Smooth muscle cell (in vitro differentiated cells): Measurements from ENCODE around the gene IYD. TPM values are rescaled to one million over a fixed set of nuclear protein-coding genes. Genes with fewer than 3 reads are reported as not detected.

Source experiments
- DNase-seq: peaks from one replicate; lab custom pipeline; 2025; ENCODE audit not compliant: unreplicated experiment; lab: John Stamatoyannopoulos, UW
- H2AFZ ChIP-seq: fragments of 200-600 bp; sonication (generic); 2 replicates; pipeline ENCODE4 v1.6.0; 2016; ENCODE audit warnings: antibody characterized with exemption, low read depth, mild to moderate bottlenecking
- H3F3A ChIP-seq: fragments of 200-600 bp; sonication (generic); 2 replicates; pipeline ENCODE4 v1.6.0; 2017; ENCODE audit warnings: antibody characterized with exemption, low read depth
- H3K27ac ChIP-seq: fragments of 200-600 bp; sonication (generic); 2 replicates; pipeline ENCODE4 v1.5.1; 2016; ENCODE audit warnings: low read depth, mild to moderate bottlenecking
- H3K27me3 ChIP-seq: fragments of 200-600 bp; sonication (generic); 2 replicates; pipeline ENCODE4 v1.6.1; 2016; ENCODE audit warnings: low read depth, mild to moderate bottlenecking
- H3K36me3 ChIP-seq: fragments of 200-600 bp; sonication (generic); 2 replicates; pipeline ENCODE4 v1.5.1; 2016; ENCODE audit warnings: low read depth
- H3K4me1 ChIP-seq: fragments of 200-600 bp; sonication (generic); 2 replicates; pipeline ENCODE4 v1.5.1; 2016; ENCODE audit warnings: low read depth
- H3K4me2 ChIP-seq: fragments of 200-600 bp; sonication (generic); 2 replicates; pipeline ENCODE4 v1.6.0; 2016; ENCODE audit warnings: mild to moderate bottlenecking
- H3K4me3 ChIP-seq: fragments of 200-600 bp; sonication (generic); 2 replicates; pipeline ENCODE4 v1.5.1; 2016; ENCODE audit warnings: mild to moderate bottlenecking
- H3K79me2 ChIP-seq: fragments of 200-600 bp; sonication (generic); 2 replicates; pipeline ENCODE4 v1.6.0; 2016; ENCODE audit warnings: low read depth, mild to moderate bottlenecking
- H3K9ac ChIP-seq: fragments of 200-600 bp; sonication (generic); 2 replicates; pipeline ENCODE4 v1.6.0; 2016; ENCODE audit warnings: low read depth
- H3K9me3 ChIP-seq: fragments of 200-600 bp; sonication (generic); replicated peaks from 2 replicates; pipeline ENCODE4 v1.5.1; 2016; ENCODE audit warnings: low read depth
- H4K20me1 ChIP-seq: fragments of 200-600 bp; sonication (generic); 2 replicates; pipeline ENCODE4 v1.6.0; 2016; ENCODE audit warnings: low read depth
- WGBS: methylation state at CpG from one replicate; pipeline ENCODE4 v1.1.7; 2016; ENCODE audit warnings: low lambda C conversion rate; 5-methylcytosine and 5-hydroxymethylcytosine counted together
- polyA plus RNA-seq: library from polyadenylated mRNA; unstranded; fragments of >200 nt; fragmentation: Nextera tagmentation; extraction: Ambion mirVana; gene quantifications from 2 replicates; pipeline ENCODE4 v1.2.1, GENCODE V29; 2016
- total RNA-seq: library from RNA; depleted of rRNA; stranded (reverse); fragments of >200 nt; gene quantifications from 2 replicates; pipeline ENCODE4 v1.2.3, GENCODE V29; 2014
- TF ChIP-seq, protein P1 (sequence below): fragments of 200-600 bp; sonication (generic); IDR thresholded peaks from 2 replicates; pipeline ENCODE4 v1.5.1; 2017; ENCODE audit warnings: borderline replicate concordance, mild to moderate bottlenecking, antibody characterized with exemption; ENCODE audit not compliant: insufficient read depth, poor library complexity, severe bottlenecking

Gene IYD
- total and polyA plus RNA-seq, 2 experiments from 2014 or later: not detected

DNA sequence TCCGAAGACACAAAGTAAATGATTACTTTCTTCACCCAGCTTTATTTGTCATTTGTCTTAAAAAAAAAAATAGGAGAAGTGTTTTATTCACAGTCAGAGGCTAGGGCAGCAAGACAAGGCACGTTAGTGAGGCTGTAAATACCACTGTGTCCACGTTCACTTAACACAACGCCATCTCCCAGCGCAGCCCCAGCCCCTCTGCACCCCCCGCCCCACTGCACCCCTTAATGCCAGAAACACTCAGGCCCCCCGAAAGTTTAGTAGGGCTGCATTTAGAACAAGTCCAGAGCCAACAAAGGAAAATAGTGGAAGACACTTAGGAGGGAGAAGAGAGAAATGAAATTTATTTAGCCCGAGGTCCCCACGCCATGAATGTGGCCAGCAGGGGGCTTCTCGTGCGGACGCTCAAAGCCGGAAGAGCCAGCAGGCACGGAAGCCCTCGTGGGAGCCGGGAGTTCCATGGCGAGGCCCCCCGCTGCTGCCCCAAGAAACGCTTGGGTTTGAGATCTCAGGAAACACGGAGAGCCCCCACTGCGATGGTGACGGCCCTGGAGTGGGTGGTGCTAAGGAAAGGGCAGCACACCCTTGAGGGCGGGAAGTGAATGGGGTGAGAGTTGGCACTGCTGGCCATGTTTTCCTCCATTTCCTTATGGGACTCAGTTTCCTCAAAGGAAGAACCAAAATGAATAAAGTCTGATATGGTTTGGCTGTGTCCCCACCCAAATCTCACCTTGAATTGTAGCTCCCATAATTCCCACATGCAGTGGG lies 50.2 kb downstream of the IYD start:
- no peaks in the 10 kb centered on the region for H3K79me2 ChIP-seq
- H3K4me2 ChIP-seq: peak overlapping the region; percentile 78

DNA sequence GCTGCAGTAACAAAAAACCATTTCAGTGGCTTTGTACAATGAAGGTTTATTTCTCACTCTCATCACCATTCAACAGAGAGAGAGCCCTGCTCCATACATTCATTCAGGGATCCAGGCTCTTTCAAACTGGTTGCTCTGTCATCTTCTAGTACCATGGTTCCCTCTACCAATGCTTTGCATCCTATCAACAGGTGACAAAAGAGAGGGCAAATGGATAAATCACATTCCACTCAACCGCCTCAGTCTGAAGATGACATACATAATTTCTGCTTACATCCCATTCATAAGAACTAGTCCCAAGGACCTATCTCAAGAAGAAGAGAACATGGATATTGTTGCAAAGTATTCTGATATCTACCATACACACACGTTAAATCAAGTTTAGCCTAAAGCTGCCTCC lies 51.6 kb downstream of the IYD start:
- Histone ChIP-seq H3F3A (no peaks in the 10 kb centered on the region), H3K27me3 (peaks cover 8% of the 10 kb centered on the region), H3K27ac (no peak overlapping the region), H3K4me1 (peaks cover 4% of the 10 kb centered on the region), H4K20me1 (no peaks in the 10 kb centered on the region), H3K9me3 (no peaks in the 10 kb centered on the region), H3K4me2 (no peak overlapping the region), H2AFZ (no peak overlapping the region), H3K9ac (no peak overlapping the region), H3K4me3 (no peak overlapping the region), H3K79me2 (no peaks in the 10 kb centered on the region), H3K36me3 (no peaks in the 10 kb centered on the region)
- DNase-seq: no peak
- TF ChIP-seq, protein P1, sequence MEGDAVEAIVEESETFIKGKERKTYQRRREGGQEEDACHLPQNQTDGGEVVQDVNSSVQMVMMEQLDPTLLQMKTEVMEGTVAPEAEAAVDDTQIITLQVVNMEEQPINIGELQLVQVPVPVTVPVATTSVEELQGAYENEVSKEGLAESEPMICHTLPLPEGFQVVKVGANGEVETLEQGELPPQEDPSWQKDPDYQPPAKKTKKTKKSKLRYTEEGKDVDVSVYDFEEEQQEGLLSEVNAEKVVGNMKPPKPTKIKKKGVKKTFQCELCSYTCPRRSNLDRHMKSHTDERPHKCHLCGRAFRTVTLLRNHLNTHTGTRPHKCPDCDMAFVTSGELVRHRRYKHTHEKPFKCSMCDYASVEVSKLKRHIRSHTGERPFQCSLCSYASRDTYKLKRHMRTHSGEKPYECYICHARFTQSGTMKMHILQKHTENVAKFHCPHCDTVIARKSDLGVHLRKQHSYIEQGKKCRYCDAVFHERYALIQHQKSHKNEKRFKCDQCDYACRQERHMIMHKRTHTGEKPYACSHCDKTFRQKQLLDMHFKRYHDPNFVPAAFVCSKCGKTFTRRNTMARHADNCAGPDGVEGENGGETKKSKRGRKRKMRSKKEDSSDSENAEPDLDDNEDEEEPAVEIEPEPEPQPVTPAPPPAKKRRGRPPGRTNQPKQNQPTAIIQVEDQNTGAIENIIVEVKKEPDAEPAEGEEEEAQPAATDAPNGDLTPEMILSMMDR: no peak
- WGBS: 95% methylated on average over 2 of the region's 2 CpGs

More for the DNA sequence above, 50.2 kb downstream of the IYD start:
- no peaks in the 10 kb centered on the region for H4K20me1 ChIP-seq
- DNase-seq: no peak
- TF ChIP-seq, protein P1: peak; percentile 77
- no peaks in the 10 kb centered on the region for H3K36me3 ChIP-seq
- WGBS: 23% methylated on average over 23 of the region's 23 CpGs
- no peaks in the 10 kb centered on the region for H3K9me3 ChIP-seq
- H3K9ac ChIP-seq: peak overlapping the region; percentile 30
- peak overlapping the region; percentile 71 for H2AFZ ChIP-seq
- peaks cover 8% of the 10 kb centered on the region for H3K27me3 ChIP-seq
- peaks cover 4% of the 10 kb centered on the region for H3K4me1 ChIP-seq
- peak overlapping the region; percentile 42 for H3K27ac ChIP-seq
- H3F3A ChIP-seq: no peaks in the 10 kb centered on the region
- H3K4me3 ChIP-seq: peak overlapping the region; percentile 42

DNA sequence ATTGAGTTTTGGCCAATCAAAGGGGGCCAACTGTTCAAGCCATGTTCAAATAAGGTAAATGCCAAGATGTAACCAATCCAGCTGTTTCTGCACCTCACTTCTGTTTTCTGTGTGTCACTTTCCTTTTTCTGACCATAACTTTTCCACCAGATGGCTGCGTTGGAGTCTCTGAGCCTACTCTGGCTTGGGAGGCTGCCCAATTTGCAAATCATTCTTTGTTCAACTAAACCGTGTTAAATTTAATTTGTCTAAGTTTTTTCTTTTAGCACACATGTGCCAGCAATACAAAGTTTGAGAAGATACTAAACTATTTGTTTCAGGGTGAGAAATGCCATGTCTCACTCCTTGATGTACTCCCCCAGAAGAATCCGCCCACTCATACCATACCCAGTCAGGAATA lies 52.1 kb downstream of the IYD start:
- WGBS: 92% methylated on average over 3 of the region's 3 CpGs
- Histone ChIP-seq H3K79me2 (no peaks in the 10 kb centered on the region), H2AFZ (no peak overlapping the region), H3K4me3 (no peak overlapping the region), H3K9me3 (no peaks in the 10 kb centered on the region), H3K36me3 (no peaks in the 10 kb centered on the region), H4K20me1 (no peaks in the 10 kb centered on the region), H3K27ac (no peak overlapping the region), H3K27me3 (peaks cover 8% of the 10 kb centered on the region), H3F3A (no peaks in the 10 kb centered on the region), H3K9ac (no peak overlapping the region), H3K4me2 (no peak overlapping the region), H3K4me1 (peaks cover 4% of the 10 kb centered on the region)
- TF ChIP-seq, protein P1: no peak
- no peak for DNase-seq

DNA sequence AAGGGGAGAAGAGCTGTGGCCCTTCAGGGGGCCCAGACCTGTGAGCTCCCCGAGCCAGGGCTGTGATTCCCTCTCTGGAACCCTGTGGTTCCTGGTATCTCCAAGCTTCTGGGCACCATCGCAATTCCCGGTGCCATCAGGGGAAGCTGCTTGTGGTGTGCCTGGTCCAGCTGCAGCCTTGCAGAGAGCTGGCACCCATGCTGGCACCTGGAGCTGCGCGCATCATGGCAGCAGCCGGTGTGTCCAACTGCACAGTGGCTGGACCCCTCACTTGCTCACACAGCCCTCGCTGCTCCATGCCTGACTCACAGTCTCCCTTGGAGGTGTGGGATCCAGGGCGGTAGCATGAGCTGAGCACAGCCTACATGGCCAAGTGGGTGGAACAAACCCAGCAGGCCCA lies 56.7 kb downstream of the IYD start:
- H3K4me1 ChIP-seq: no peaks in the 10 kb centered on the region
- 97% methylated on average over 8 of the region's 8 CpGs for WGBS
- no peaks in the 10 kb centered on the region for H3K79me2 ChIP-seq
- no peak overlapping the region for H3K4me3 ChIP-seq
- H2AFZ ChIP-seq: no peak overlapping the region
- no peak overlapping the region for H3K9ac ChIP-seq
- TF ChIP-seq, protein P1: no peak
- no peaks in the 10 kb centered on the region for H3K36me3 ChIP-seq
- H3K9me3 ChIP-seq: no peaks in the 10 kb centered on the region
- H3K4me2 ChIP-seq: no peak overlapping the region
- H4K20me1 ChIP-seq: no peaks in the 10 kb centered on the region
- no peak overlapping the region for H3K27ac ChIP-seq
- DNase-seq: no peak
- no peaks in the 10 kb centered on the region for H3F3A ChIP-seq
- no peaks in the 10 kb centered on the region for H3K27me3 ChIP-seq
